Activated CD4-positive, alpha-beta T cell treated with anti-CD3 and anti-CD28 coated beads, Interleukin-2, amount 50 U/mL, for 4 hours (primary cell): ENCODE measurements around the gene VWA2.

Experiments
- DNase-seq, 2 experiments: peaks; one replicate each; pipeline ENCODE4 v3.0.0-alpha.2; 2020

The VWA2 gene

GRCh38 chr10:114239117-114239993, at the start of gene VWA2:
VWA2 (plus strand) TSS chr10:114239254; CDS start chr10:114248714, 9,460 bp downstream.
- DNase-seq = no peak

- DNase-seq = no peak
Observed at GRCh38 chr10:114189700-114190099, 49.4 kb upstream of the VWA2 start.

GRCh38 chr10:114195079-114195478, 44.0 kb upstream of the VWA2 start:
- no peak for DNase-seq

GRCh38 chr10:114199239-114199638, 39.8 kb upstream of the VWA2 start:
- no peak for DNase-seq

GRCh38 chr10:114202812-114203211, 36.2 kb upstream of the VWA2 start:
- no peak for DNase-seq

- DNase-seq = no peak
Observed at GRCh38 chr10:114206902-114207301, 32.2 kb upstream of the VWA2 start.

GRCh38 chr10:114207349-114207748, 31.7 kb upstream of the VWA2 start:
- no peak for DNase-seq

- no peak for DNase-seq
Observed at GRCh38 chr10:114208351-114208750, 30.7 kb upstream of the VWA2 start.

GRCh38 chr10:114212153-114212552, 26.9 kb upstream of the VWA2 start:
- no peak for DNase-seq

- no peak for DNase-seq
Observed at GRCh38 chr10:114215033-114215432, 24.0 kb upstream of the VWA2 start.

- no peak for DNase-seq
Observed at GRCh38 chr10:114220281-114220680, 18.8 kb upstream of the VWA2 start.

GRCh38 chr10:114221235-114221634, 17.8 kb upstream of the VWA2 start:
- DNase-seq = no peak

GRCh38 chr10:114223066-114223465, 16.0 kb upstream of the VWA2 start:
- no peak for DNase-seq

- no peak for DNase-seq
Observed at GRCh38 chr10:114228156-114228555, 10.9 kb upstream of the VWA2 start.

GRCh38 chr10:114232561-114233176, 6.4 kb upstream of the VWA2 start:
- no peak for DNase-seq

GRCh38 chr10:114233482-114233881, 5.6 kb upstream of the VWA2 start:
- DNase-seq = no peak

GRCh38 chr10:114234132-114234531, 4.9 kb upstream of the VWA2 start:
- no peak for DNase-seq

GRCh38 chr10:114239994-114240345, 916 bp downstream of the VWA2 start:
- no peak for DNase-seq

GRCh38 chr10:114242235-114242634, 3.2 kb downstream of the VWA2 start:
- DNase-seq = no peak

GRCh38 chr10:114243661-114244060, 4.6 kb downstream of the VWA2 start:
- DNase-seq = no peak

- no peak for DNase-seq
Observed at GRCh38 chr10:114244126-114244525, 5.1 kb downstream of the VWA2 start.

GRCh38 chr10:114245121-114245791, 6.2 kb downstream of the VWA2 start:
- DNase-seq = no peak

GRCh38 chr10:114246679-114247305, 7.7 kb downstream of the VWA2 start:
- DNase-seq = no peak
